Bronchial epithelial cell (primary cell): ENCODE measurements around the gene LRRC15. TPM values are rescaled to one million over a fixed set of nuclear protein-coding genes. Genes with fewer than 3 reads are reported as not detected.

Experiments used
- DNase-seq: peaks from one replicate; pipeline ENCODE4 v3.0.0-alpha.2; 2010; ENCODE audit warnings: low read depth
- FAIRE-seq: peaks from 2 replicates; lab custom pipeline; 2011; peaks lifted over from hg19 to GRCh38; lab: Jason Lieb, UNC
- H3K27me3 ChIP-seq: 2 replicates; pipeline ENCODE4 v1.5.1; 2011; ENCODE audit warnings: low read length; ENCODE audit not compliant: control insufficient read depth, insufficient read depth
- H3K36me3 ChIP-seq: 2 replicates; pipeline ENCODE4 v1.5.1; 2011; ENCODE audit warnings: low read length; ENCODE audit not compliant: control insufficient read depth, insufficient read depth
- H3K4me3 ChIP-seq: 2 replicates; pipeline ENCODE4 v1.5.1; 2011; ENCODE audit warnings: mild to moderate bottlenecking, low read depth, low read length, control low read depth
- CTCF ChIP-seq: IDR thresholded peaks from 2 replicates; pipeline ENCODE4 v1.5.1; 2011; ENCODE audit warnings: mild to moderate bottlenecking, moderate library complexity, low read length, control low read depth, inconsistent platforms; ENCODE audit not compliant: insufficient read depth, severe bottlenecking
- total RNA-seq: library from RNA; depleted of rRNA; stranded (reverse); fragments of >200 nt; gene quantifications from 2 replicates; pipeline ENCODE4 v1.2.1, GENCODE V29; 2014

The LRRC15 gene
- total RNA-seq, 1 donor from 2014 or later: not detected

- H3K4me3 ChIP-seq: no peak overlapping the region
- H3K27me3 ChIP-seq: no peaks in the 10 kb centered on the region
- DNase-seq (no peak), FAIRE-seq (no peak)
- TF ChIP-seq CTCF: no peak
- no peaks in the 10 kb centered on the region for H3K36me3 ChIP-seq
Measured at GRCh38 chr3:194324823-194325327, 44.7 kb downstream of the LRRC15 start.

- FAIRE-seq: peak; percentile 18
- H3K36me3 ChIP-seq: no peaks in the 10 kb centered on the region
- no peak overlapping the region for H3K4me3 ChIP-seq
- DNase-seq: no peak
- H3K27me3 ChIP-seq: no peaks in the 10 kb centered on the region
- no peak for TF ChIP-seq CTCF
Measured at GRCh38 chr3:194323785-194324735, 45.5 kb downstream of the LRRC15 start.

GRCh38 chr3:194322678-194323211 is 46.8 kb downstream of the LRRC15 start:
- H3K27me3 ChIP-seq: no peaks in the 10 kb centered on the region
- peak; percentile 99 for FAIRE-seq
- DNase-seq: peak; percentile 99
- peak overlapping the region; percentile 26 for H3K4me3 ChIP-seq
- no peak for TF ChIP-seq CTCF
- H3K36me3 ChIP-seq: no peaks in the 10 kb centered on the region

- DNase-seq: no peak
- TF ChIP-seq CTCF: no peak
- FAIRE-seq: no peak
- H3K27me3 ChIP-seq: no peaks in the 10 kb centered on the region
- H3K36me3 ChIP-seq: no peaks in the 10 kb centered on the region
- H3K4me3 ChIP-seq: peak overlapping the region; percentile 26
Measured at GRCh38 chr3:194321693-194322640, 47.6 kb downstream of the LRRC15 start.

- no peak overlapping the region for H3K4me3 ChIP-seq
- FAIRE-seq: no peak
- TF ChIP-seq CTCF: no peak
Measured at GRCh38 chr3:194320744-194321243, 48.7 kb downstream of the LRRC15 start.

More at GRCh38 chr3:194320744-194321243, 48.7 kb downstream of the LRRC15 start:
- DNase-seq: no peak
- H3K36me3 ChIP-seq: no peaks in the 10 kb centered on the region
- H3K27me3 ChIP-seq: no peaks in the 10 kb centered on the region
